ENCODE results near the gene MTRF1L.

DNA sequence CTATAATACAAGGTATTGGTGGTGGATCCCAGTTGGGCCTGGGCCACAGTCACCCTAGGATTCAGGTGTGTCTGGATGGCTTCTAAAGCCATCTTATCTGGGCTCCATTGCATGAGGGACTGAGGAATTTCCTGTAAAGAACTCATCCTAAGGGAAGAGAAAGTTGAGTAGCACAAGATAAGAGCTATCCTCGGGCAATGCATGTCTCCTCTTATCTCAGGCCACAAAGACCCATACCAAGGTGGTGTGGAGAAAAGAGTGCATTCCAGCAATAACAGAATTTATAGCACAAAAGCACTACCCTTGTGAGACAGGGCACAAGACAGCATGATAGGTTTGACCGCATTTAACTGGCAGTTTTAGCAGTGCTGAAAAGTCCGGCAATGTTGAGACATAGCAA is 14.3 kb upstream of the MTRF1L start:
- no peak for TF ChIP-seq YY1 (IDR thresholded peaks at IDR 0.05; ENCODE audit: low read depth)
- no peak for TF ChIP-seq TCF12 (IDR thresholded peaks at IDR 0.05; ENCODE audit: low read depth)
- TF ChIP-seq EP300 (IDR thresholded peaks at IDR 0.05; ENCODE audit: borderline replicate concordance), result no peak
- TF ChIP-seq CEBPB (IDR thresholded peaks at IDR 0.05), result no peak
- TF ChIP-seq EGR1 (IDR thresholded peaks at IDR 0.05), result no peak
- TF ChIP-seq, protein P1, sequence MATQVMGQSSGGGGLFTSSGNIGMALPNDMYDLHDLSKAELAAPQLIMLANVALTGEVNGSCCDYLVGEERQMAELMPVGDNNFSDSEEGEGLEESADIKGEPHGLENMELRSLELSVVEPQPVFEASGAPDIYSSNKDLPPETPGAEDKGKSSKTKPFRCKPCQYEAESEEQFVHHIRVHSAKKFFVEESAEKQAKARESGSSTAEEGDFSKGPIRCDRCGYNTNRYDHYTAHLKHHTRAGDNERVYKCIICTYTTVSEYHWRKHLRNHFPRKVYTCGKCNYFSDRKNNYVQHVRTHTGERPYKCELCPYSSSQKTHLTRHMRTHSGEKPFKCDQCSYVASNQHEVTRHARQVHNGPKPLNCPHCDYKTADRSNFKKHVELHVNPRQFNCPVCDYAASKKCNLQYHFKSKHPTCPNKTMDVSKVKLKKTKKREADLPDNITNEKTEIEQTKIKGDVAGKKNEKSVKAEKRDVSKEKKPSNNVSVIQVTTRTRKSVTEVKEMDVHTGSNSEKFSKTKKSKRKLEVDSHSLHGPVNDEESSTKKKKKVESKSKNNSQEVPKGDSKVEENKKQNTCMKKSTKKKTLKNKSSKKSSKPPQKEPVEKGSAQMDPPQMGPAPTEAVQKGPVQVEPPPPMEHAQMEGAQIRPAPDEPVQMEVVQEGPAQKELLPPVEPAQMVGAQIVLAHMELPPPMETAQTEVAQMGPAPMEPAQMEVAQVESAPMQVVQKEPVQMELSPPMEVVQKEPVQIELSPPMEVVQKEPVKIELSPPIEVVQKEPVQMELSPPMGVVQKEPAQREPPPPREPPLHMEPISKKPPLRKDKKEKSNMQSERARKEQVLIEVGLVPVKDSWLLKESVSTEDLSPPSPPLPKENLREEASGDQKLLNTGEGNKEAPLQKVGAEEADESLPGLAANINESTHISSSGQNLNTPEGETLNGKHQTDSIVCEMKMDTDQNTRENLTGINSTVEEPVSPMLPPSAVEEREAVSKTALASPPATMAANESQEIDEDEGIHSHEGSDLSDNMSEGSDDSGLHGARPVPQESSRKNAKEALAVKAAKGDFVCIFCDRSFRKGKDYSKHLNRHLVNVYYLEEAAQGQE (IDR thresholded peaks at IDR 0.05; ENCODE audit: low read depth), result no peak
- no peak for TF ChIP-seq TEAD4 (IDR thresholded peaks at IDR 0.05)
- TF ChIP-seq RAD21 (IDR thresholded peaks at IDR 0.05; ENCODE audit: low read depth), result no peak
- no peak for TF ChIP-seq FOXM1 (IDR thresholded peaks at IDR 0.05; ENCODE audit: borderline replicate concordance, low read depth)

Measured in Ishikawa (cell line).